ENCODE results near the gene DCLK1.

DCLK1 gene

GRCh38 chr13:36101157-36101556 is 30.0 kb downstream of the DCLK1 start:
- Histone ChIP-seq H3K27ac (replicated peaks) (no peak overlapping the region), H3K27me3 (ENCODE audit: insufficient read depth, poor library complexity, severe bottlenecking) (no peaks in the 10 kb centered on the region), H3K4me3 (replicated peaks; ENCODE audit: insufficient read depth, low read length) (no peak overlapping the region)
- no peak for DNase-seq (ENCODE audit: low read depth in 1 of 2, low spot score in 1 of 2)
- TF ChIP-seq, protein P1, sequence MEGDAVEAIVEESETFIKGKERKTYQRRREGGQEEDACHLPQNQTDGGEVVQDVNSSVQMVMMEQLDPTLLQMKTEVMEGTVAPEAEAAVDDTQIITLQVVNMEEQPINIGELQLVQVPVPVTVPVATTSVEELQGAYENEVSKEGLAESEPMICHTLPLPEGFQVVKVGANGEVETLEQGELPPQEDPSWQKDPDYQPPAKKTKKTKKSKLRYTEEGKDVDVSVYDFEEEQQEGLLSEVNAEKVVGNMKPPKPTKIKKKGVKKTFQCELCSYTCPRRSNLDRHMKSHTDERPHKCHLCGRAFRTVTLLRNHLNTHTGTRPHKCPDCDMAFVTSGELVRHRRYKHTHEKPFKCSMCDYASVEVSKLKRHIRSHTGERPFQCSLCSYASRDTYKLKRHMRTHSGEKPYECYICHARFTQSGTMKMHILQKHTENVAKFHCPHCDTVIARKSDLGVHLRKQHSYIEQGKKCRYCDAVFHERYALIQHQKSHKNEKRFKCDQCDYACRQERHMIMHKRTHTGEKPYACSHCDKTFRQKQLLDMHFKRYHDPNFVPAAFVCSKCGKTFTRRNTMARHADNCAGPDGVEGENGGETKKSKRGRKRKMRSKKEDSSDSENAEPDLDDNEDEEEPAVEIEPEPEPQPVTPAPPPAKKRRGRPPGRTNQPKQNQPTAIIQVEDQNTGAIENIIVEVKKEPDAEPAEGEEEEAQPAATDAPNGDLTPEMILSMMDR (IDR thresholded peaks at IDR 0.05; ENCODE audit: insufficient read depth, low read length): no peak
- TF ChIP-seq SPI1 (IDR thresholded peaks at IDR 0.05; ENCODE audit: borderline replicate concordance, low read depth): no peak
- TF ChIP-seq GABPA (IDR thresholded peaks at IDR 0.05; ENCODE audit: low read depth): no peak
- TF ChIP-seq, protein P2, sequence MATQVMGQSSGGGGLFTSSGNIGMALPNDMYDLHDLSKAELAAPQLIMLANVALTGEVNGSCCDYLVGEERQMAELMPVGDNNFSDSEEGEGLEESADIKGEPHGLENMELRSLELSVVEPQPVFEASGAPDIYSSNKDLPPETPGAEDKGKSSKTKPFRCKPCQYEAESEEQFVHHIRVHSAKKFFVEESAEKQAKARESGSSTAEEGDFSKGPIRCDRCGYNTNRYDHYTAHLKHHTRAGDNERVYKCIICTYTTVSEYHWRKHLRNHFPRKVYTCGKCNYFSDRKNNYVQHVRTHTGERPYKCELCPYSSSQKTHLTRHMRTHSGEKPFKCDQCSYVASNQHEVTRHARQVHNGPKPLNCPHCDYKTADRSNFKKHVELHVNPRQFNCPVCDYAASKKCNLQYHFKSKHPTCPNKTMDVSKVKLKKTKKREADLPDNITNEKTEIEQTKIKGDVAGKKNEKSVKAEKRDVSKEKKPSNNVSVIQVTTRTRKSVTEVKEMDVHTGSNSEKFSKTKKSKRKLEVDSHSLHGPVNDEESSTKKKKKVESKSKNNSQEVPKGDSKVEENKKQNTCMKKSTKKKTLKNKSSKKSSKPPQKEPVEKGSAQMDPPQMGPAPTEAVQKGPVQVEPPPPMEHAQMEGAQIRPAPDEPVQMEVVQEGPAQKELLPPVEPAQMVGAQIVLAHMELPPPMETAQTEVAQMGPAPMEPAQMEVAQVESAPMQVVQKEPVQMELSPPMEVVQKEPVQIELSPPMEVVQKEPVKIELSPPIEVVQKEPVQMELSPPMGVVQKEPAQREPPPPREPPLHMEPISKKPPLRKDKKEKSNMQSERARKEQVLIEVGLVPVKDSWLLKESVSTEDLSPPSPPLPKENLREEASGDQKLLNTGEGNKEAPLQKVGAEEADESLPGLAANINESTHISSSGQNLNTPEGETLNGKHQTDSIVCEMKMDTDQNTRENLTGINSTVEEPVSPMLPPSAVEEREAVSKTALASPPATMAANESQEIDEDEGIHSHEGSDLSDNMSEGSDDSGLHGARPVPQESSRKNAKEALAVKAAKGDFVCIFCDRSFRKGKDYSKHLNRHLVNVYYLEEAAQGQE (IDR thresholded peaks at IDR 0.05; ENCODE audit: insufficient replicate concordance, low read depth): no peak
- no peak for TF ChIP-seq POLR2AphosphoS5 (IDR thresholded peaks at IDR 0.05; ENCODE audit: low read depth)

- DNase-seq (ENCODE audit: low read depth in 1 of 2, low spot score in 1 of 2): no peak
- no peaks in the 10 kb centered on the region for H3K27me3 ChIP-seq (ENCODE audit: insufficient read depth, poor library complexity, severe bottlenecking)
- TF ChIP-seq, protein P1 (IDR thresholded peaks at IDR 0.05; ENCODE audit: insufficient read depth, low read length): no peak
- no peak for TF ChIP-seq SPI1 (IDR thresholded peaks at IDR 0.05; ENCODE audit: borderline replicate concordance, low read depth)
- no peak for TF ChIP-seq POLR2AphosphoS5 (IDR thresholded peaks at IDR 0.05; ENCODE audit: low read depth)
- no peak for TF ChIP-seq GABPA (IDR thresholded peaks at IDR 0.05; ENCODE audit: low read depth)
- TF ChIP-seq, protein P2 (IDR thresholded peaks at IDR 0.05; ENCODE audit: insufficient replicate concordance, low read depth): no peak
Measured at GRCh38 chr13:36098080-36098479, 33.1 kb downstream of the DCLK1 start.

DNA sequence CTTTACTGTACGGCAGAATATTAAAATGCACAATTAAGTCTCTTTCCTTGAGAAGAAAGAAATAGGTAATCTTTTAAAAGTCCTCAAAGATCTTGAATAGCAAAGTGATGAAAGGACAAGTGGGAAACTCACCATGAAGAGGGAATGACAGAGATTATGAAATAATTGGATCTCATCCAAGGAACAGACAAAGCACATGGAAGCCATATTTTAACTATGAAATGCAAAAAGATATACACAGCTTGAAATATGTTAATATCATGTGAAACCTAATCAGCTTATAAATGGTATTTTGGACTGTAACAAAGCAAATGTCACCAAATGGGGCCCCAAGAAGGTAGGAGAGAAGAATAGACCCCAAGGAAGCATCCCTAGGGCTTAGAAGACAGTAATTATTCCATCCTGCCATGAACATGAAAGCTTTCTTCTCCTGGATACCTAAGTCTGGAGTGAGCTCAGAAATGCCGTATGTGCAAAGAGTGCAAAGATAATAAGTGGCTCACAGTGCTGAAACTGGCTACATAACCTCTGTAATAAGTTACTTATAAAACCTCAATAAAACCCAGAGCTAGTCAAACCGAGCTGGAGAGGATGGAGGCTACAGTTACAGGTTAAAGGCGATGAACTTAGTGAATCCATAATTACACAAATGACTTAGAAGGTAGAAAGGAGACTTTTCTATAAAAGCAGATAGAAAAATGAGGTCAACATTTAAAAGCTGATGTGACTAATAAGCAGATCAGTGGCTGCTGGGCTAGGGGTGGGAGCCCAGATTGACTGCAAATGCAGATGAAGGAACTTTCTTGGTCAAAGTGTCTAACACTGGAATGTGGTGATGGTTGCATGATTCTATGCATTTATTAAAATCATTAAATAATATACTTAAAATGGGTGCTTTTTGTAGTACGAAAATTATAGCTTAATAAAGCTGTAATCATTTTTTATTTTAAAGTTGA is 34.4 kb downstream of the DCLK1 start:
- TF ChIP-seq POLR2AphosphoS5 (IDR thresholded peaks at IDR 0.05; ENCODE audit: low read depth): no peak
- TF ChIP-seq, protein P1 (IDR thresholded peaks at IDR 0.05; ENCODE audit: insufficient read depth, low read length): no peak
- no peak for TF ChIP-seq SPI1 (IDR thresholded peaks at IDR 0.05; ENCODE audit: borderline replicate concordance, low read depth)
- TF ChIP-seq, protein P2 (IDR thresholded peaks at IDR 0.05; ENCODE audit: insufficient replicate concordance, low read depth): no peak
- no peak for TF ChIP-seq GABPA (IDR thresholded peaks at IDR 0.05; ENCODE audit: low read depth)
- DNase-seq (ENCODE audit: low read depth in 1 of 2, low spot score in 1 of 2): no peak
- no peaks in the 10 kb centered on the region for H3K27me3 ChIP-seq (ENCODE audit: insufficient read depth, poor library complexity, severe bottlenecking)
- no peak overlapping the region for H3K4me3 ChIP-seq (replicated peaks; ENCODE audit: insufficient read depth, low read length)
- no peak overlapping the region for H3K27ac ChIP-seq (replicated peaks)

More at GRCh38 chr13:36098080-36098479, 33.1 kb downstream of the DCLK1 start:
- H3K4me3 ChIP-seq (replicated peaks; ENCODE audit: insufficient read depth, low read length): no peak overlapping the region
- H3K27ac ChIP-seq (replicated peaks): no peak overlapping the region
